ENCODE measurements around the gene GART.

DNA sequence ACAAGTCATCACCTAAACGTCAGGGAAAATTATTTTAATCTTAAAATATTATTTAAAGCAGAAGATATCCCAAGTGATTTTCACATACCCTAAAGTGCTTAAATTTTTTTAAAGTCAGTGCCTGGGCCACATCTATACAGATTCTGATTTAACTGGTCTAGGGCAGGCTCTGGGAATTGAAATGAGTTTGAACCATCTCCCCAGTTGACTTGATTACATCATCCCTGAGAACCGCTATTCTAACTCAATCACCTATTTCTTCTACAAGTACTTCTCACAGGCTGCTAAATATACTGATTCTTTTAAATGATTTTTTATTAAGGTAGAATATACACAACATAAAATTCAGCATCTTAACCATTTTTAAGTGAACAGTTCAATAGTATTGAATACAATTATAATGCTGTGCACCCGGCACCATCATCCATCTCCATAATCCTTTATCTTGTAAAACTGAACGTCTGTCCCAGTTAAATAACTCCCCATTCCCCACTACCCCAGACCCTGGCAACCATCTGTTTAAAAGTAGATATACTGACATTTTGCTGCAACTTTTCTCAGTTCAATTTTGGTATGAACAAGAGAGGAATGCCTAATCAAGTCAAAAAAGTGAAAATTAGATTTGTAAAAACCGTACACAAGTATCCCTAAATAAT is 19.5 kb downstream of the GART start:
- TF ChIP-seq POLR2A (IDR thresholded peaks at IDR 0.05), result no peak
- TF ChIP-seq, protein P1, sequence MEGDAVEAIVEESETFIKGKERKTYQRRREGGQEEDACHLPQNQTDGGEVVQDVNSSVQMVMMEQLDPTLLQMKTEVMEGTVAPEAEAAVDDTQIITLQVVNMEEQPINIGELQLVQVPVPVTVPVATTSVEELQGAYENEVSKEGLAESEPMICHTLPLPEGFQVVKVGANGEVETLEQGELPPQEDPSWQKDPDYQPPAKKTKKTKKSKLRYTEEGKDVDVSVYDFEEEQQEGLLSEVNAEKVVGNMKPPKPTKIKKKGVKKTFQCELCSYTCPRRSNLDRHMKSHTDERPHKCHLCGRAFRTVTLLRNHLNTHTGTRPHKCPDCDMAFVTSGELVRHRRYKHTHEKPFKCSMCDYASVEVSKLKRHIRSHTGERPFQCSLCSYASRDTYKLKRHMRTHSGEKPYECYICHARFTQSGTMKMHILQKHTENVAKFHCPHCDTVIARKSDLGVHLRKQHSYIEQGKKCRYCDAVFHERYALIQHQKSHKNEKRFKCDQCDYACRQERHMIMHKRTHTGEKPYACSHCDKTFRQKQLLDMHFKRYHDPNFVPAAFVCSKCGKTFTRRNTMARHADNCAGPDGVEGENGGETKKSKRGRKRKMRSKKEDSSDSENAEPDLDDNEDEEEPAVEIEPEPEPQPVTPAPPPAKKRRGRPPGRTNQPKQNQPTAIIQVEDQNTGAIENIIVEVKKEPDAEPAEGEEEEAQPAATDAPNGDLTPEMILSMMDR (IDR thresholded peaks at IDR 0.05), result no peak
